Smooth muscle cell of the umbilical artery (primary cell): Measurements from ENCODE around the gene GRAMD1B. TPM values are rescaled to one million over a fixed set of nuclear protein-coding genes. Genes with fewer than 3 reads are reported as not detected.

Source experiments
- total RNA-seq: library from RNA; depleted of rRNA; stranded (reverse); fragments of >200 nt; gene quantifications from 2 replicates; pipeline ENCODE4 v1.2.3, GENCODE V29; 2014

GRAMD1B gene
- total RNA-seq, result 7.7 and 10.1 TPM in 2 replicates

DNA sequence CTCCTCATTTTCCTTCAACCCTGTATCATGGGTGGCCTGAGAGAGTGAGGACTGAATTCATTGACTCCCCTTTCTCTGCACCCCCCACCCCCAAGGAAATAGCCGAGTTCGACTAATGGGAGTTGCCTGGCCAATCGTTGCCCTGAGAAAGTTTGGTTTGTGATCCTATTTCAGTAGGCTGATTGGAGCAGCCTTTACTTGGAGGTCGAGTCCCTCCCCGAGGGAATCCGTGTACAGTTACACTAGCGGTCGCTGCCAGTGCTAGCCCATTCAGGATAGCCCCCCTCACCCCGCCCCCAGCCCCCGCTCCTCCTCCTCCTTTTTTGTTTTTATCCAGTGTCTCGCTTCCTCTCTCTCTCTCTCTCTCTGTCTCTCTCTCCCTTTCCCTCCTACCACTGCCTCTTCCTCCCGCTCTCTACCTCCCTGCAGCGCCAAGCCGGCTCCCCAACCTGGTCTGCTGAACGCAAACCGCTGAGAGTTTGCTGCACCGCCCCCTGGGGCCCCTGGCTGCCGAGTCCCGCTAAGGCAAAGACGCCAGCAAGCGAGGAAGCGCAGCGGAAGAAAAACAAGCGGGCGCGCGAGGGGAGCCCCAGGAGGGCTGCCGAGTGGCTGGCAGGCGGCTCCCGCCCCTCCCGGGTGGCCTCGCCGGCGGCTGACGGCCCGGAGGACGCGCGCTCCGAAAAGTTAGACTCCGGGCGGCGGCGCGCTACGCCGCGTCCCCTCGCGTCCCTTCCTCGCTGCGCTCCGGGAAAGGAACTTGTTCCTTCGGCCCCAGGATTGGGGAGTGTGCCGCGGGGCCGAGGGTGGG, at the start of gene GRAMD1B:
TSS of gene GRAMD1B (plus strand) at position 357 of the 808 bp plus-strand sequence. CDS start 524 bp downstream, outside the sequence.

DNA sequence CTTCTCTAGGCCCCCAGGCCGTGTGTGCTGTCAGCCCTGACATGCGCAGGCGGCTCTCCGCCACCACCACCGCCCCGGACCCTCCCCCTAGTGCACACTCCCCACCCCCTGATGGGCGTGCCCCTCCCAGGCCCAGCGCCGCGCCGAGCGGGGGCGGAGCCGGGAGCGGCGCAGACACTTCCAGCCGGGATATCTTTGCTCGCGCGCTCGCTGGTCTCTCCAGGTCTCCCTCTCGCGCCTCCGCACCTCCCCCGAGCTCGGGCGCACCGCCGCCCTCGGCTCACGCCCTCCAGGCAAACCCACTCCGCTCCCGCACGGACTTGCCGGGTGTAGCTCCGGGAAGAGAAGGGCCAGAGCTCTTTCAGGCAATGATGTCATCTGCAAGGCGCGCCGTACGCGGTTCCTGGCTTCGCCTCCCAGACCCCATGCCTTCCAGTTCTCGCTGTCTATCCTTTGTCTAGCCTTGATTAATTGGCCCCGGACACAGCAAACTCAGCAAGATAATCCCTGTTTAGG, 224.6 kb downstream of the GRAMD1B start, which contains the start of gene SCN3B:
TSS of gene SCN3B (minus strand) at position 59 of the 516 bp plus-strand sequence. CDS start 823 bp downstream, outside the sequence.

Other genes with a start within 250 kb of the GRAMD1B start
- 111 and 152 TPM in 2 replicates for gene CLMP, start 235.0 kb upstream of the GRAMD1B start, total RNA-seq
- gene SCN3B, start 224.4 kb downstream of the GRAMD1B start, total RNA-seq, result 0.30 and 0.65 TPM in 2 replicates